Parathyroid adenoma (tissue), 2 donors: ENCODE data around the gene ADAM12.

Experiments
- H2AFZ ChIP-seq: fragments of 300-600 bp; sonication (generic); one replicate; pipeline ENCODE4 v1.7.0; 2017; ENCODE audit warnings: antibody characterized with exemption, mild to moderate bottlenecking
- H3K27ac ChIP-seq: fragments of 300-600 bp; sonication (generic); one replicate; pipeline ENCODE4 v1.7.0; 2017
- H3K27me3 ChIP-seq: fragments of 300-600 bp; sonication (generic); one replicate; pipeline ENCODE4 v1.7.0; 2017; ENCODE audit warnings: low read length; ENCODE audit not compliant: control insufficient read depth, insufficient read depth
- H3K36me3 ChIP-seq: fragments of 300-600 bp; sonication (generic); one replicate; pipeline ENCODE4 v1.7.0; 2017; ENCODE audit warnings: low read length; ENCODE audit not compliant: control insufficient read depth, insufficient read depth
- H3K4me1 ChIP-seq: fragments of 300-600 bp; sonication (generic); one replicate; pipeline ENCODE4 v1.7.0; 2017; ENCODE audit warnings: control low read depth
- H3K4me2 ChIP-seq: fragments of 300-600 bp; sonication (generic); one replicate; pipeline ENCODE4 v1.7.0; 2017; ENCODE audit warnings: low read length
- H3K4me3 ChIP-seq: fragments of 300-600 bp; sonication (generic); one replicate; pipeline ENCODE4 v1.7.0; 2017; ENCODE audit warnings: low read depth, low read length
- H3K79me2 ChIP-seq: fragments of 300-600 bp; sonication (generic); one replicate; pipeline ENCODE4 v1.7.0; 2017; ENCODE audit warnings: control low read depth
- H3K9ac ChIP-seq: fragments of 300-600 bp; sonication (generic); one replicate; pipeline ENCODE4 v1.7.0; 2017; ENCODE audit warnings: mild to moderate bottlenecking
- H3K9me3 ChIP-seq: fragments of 300-600 bp; sonication (generic); one replicate; pipeline ENCODE4 v1.7.0; 2017; ENCODE audit warnings: low read length; ENCODE audit not compliant: control insufficient read depth
- TF ChIP-seq, protein P1 (sequence below): fragments of 300-600 bp; sonication (generic); IDR thresholded peaks from one replicate; pipeline ENCODE4 v1.7.0; 2017; ENCODE audit warnings: antibody characterized with exemption, mild to moderate bottlenecking
- donor health status: primary hyperparathyroidism.

Gene ADAM12

DNA sequence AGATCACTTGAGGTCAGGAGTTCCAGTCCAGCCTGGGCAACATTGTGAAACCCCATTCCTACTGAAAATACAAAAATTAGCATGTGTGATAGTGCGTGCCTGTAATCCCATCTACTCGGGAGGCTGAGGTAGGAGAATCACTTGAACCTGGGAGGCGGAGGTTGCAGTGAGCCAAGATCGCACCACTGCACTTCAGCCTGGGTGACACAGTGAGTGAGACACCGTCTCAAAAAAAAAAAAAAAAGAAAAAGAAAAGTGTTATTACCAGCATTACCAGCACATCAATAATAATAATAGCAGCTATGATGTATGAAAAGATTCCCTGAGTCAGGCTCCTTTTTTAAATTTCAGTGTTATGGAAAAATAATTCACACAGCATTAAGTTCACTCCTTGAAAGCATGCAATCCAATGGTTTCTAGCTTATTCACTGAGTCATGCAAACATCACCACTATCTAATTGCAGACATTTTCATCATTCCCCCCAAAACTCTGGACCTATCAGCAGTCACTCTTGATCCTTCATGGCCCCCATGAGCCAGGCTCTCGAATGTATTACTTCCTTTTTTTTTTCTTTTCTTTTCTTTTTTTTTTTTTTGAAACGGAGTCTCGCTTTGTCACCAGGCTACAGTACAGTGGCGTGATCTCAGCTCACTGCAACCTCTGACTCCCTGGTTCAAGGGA, 263.5 kb downstream of the ADAM12 start:
- H3K79me2 ChIP-seq, result no peaks in the 10 kb centered on the region
- H2AFZ ChIP-seq, result no peak overlapping the region
- no peaks in the 10 kb centered on the region for H3K36me3 ChIP-seq
- TF ChIP-seq, protein P1, sequence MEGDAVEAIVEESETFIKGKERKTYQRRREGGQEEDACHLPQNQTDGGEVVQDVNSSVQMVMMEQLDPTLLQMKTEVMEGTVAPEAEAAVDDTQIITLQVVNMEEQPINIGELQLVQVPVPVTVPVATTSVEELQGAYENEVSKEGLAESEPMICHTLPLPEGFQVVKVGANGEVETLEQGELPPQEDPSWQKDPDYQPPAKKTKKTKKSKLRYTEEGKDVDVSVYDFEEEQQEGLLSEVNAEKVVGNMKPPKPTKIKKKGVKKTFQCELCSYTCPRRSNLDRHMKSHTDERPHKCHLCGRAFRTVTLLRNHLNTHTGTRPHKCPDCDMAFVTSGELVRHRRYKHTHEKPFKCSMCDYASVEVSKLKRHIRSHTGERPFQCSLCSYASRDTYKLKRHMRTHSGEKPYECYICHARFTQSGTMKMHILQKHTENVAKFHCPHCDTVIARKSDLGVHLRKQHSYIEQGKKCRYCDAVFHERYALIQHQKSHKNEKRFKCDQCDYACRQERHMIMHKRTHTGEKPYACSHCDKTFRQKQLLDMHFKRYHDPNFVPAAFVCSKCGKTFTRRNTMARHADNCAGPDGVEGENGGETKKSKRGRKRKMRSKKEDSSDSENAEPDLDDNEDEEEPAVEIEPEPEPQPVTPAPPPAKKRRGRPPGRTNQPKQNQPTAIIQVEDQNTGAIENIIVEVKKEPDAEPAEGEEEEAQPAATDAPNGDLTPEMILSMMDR, result no peak
- H3K9me3 ChIP-seq, result no peaks in the 10 kb centered on the region
- H3K9ac ChIP-seq, result no peak overlapping the region
- peaks cover 2% of the 10 kb centered on the region for H3K4me1 ChIP-seq
- H3K4me3 ChIP-seq, result no peak overlapping the region
- no peaks in the 10 kb centered on the region for H3K27me3 ChIP-seq
- H3K4me2 ChIP-seq, result no peak overlapping the region
- no peak overlapping the region for H3K27ac ChIP-seq

DNA sequence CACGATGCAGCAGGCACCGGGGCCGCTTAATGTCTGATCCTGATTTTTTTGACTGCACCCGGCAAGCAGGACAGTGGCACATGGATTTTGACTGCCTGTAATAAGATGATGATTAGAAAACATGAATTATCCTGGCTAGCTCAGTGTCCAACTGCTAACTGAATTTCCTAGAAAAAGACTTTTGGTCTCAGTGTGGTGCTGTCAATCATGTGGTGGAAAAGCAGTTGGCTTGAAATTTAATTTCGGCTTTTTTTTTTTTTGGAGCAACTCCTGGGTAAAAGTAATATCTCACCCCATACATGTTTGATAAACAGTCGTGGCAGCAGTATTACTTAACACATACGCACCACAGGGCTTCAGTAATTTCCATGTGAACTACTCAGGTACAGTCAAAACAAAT, 264.2 kb downstream of the ADAM12 start:
- Histone ChIP-seq H3K4me1 (no peaks in the 10 kb centered on the region), H3K9ac (no peak overlapping the region), H3K9me3 (no peaks in the 10 kb centered on the region), H3K4me2 (no peak overlapping the region), H3K27me3 (no peaks in the 10 kb centered on the region), H3K27ac (no peak overlapping the region), H3K79me2 (no peaks in the 10 kb centered on the region), H2AFZ (no peak overlapping the region), H3K4me3 (no peak overlapping the region), H3K36me3 (no peaks in the 10 kb centered on the region)
- TF ChIP-seq, protein P1, result no peak

DNA sequence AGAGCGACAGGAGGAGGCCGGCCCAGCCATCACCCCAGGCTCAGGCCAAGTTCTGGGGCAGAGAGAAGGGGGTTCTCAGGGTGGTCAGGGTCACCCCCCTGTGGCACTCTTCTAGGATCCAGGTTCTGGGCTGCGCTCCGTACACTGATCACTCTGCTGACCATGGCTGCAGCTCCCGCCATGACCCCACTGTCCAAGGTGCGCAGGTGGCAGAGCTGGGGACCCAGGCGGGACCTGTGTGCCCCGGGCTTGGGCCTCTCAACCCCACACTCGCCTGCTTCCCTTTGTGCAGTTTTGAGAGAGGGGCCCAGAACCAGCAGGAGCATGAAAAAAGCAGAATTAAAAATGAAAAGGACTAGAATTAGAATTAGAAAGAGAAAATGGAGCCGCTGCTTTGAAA, 264.8 kb downstream of the ADAM12 start:
- no peaks in the 10 kb centered on the region for H3K27me3 ChIP-seq
- H3K9me3 ChIP-seq, result no peaks in the 10 kb centered on the region
- no peak overlapping the region for H3K27ac ChIP-seq
- no peaks in the 10 kb centered on the region for H3K4me1 ChIP-seq
- TF ChIP-seq, protein P1, result no peak
- no peak overlapping the region for H3K9ac ChIP-seq
- no peaks in the 10 kb centered on the region for H3K36me3 ChIP-seq
- no peak overlapping the region for H2AFZ ChIP-seq
- H3K4me3 ChIP-seq, result no peak overlapping the region
- no peak overlapping the region for H3K4me2 ChIP-seq
- no peaks in the 10 kb centered on the region for H3K79me2 ChIP-seq

DNA sequence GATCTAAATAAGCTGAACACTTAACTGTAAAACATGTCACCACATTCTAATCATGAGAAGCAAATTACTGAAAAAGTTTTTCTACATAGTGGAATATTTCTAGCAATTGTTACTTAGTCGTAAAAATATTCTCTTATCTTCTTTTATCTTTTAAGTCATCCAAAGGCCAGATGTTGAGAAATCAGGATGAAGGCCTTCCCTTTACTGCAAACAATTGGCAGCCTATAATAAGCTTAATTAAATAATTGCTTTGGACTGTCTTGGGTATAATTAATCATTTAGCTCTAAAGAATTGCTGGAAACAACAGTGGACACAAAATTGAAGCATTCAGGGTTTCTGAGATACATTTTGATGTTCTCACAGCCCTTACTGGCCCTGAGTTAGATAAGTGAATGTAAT, 265.4 kb downstream of the ADAM12 start:
- no peak overlapping the region for H3K4me3 ChIP-seq
- no peak overlapping the region for H3K4me2 ChIP-seq
- no peaks in the 10 kb centered on the region for H3K4me1 ChIP-seq
- H3K36me3 ChIP-seq, result no peaks in the 10 kb centered on the region
- H3K79me2 ChIP-seq, result no peaks in the 10 kb centered on the region
- H3K27me3 ChIP-seq, result no peaks in the 10 kb centered on the region
- no peak overlapping the region for H2AFZ ChIP-seq
- TF ChIP-seq, protein P1, result no peak
- no peaks in the 10 kb centered on the region for H3K9me3 ChIP-seq
- H3K9ac ChIP-seq, result no peak overlapping the region
- H3K27ac ChIP-seq, result no peak overlapping the region

DNA sequence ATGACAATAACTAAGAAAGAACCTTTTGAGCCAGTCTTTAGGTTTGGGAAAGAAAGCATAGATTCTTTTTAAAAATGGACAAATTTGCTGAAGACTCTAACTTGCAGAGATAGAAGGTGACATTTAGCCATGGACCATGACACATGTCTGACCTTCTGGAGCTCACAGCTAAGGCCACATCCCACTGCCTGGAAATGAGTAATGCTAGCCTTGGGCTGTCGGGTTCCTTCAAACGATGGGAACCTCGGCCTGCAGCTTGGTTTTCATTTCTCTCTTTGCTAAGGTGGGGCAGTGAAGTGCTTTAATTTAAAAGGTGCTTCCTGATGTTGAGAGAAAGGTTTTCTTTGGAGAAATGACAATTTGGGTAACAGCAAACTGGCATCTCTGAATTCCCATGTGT, 268.7 kb downstream of the ADAM12 start:
- H3K4me3 ChIP-seq, result no peak overlapping the region
- H3K4me1 ChIP-seq, result no peaks in the 10 kb centered on the region
- no peaks in the 10 kb centered on the region for H3K27me3 ChIP-seq
- no peaks in the 10 kb centered on the region for H3K36me3 ChIP-seq
- H3K9me3 ChIP-seq, result no peaks in the 10 kb centered on the region
- TF ChIP-seq, protein P1, result no peak
- no peak overlapping the region for H2AFZ ChIP-seq
- H3K79me2 ChIP-seq, result no peaks in the 10 kb centered on the region
- H3K27ac ChIP-seq, result no peak overlapping the region
- H3K9ac ChIP-seq, result no peak overlapping the region
- H3K4me2 ChIP-seq, result no peak overlapping the region
